ENCODE measurements around the gene IKZF3. TPM values are rescaled to one million over a fixed set of nuclear protein-coding genes. Genes with fewer than 3 reads are reported as not detected.

IKZF3 gene
- total RNA-seq, 4 donors from 2014 or later, result 2.9 to 8.3 (median 4.5) TPM

DNA sequence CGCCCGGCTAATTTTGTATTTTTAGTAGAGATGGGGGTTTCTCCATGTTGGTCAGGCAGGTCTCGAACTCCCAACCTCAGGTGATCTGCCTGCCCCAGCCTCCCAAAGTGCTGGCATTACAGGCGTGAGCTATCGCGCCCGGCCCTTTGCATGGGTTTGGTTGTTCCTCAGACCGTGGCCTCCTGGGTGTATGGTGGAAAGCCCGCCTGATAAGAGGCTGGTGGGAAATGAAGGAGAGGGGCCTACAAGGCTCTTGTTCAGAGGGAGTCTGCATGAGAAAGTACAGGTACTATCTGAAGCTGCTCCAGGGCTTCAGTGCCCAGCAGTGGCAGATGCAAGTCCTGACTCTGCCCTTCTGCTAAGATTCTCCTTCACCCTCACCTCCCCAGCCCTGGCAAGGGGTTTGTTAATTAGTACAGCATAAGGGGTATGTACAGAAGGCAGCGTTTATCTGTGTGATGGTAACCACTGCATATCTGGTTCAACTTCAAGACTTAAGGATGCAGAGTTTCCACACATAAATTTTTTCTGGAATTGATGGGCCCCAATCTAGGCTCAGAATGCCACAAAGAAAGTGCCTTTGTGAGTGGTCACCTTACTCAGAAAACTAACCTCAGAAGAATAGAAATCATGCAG is 102.1 kb downstream of the IKZF3 start:
- no peak for DNase-seq (ENCODE audit: low spot score)
- no peak for ATAC-seq (ENCODE audit: low FRiP score)
- TF ChIP-seq, protein P1, sequence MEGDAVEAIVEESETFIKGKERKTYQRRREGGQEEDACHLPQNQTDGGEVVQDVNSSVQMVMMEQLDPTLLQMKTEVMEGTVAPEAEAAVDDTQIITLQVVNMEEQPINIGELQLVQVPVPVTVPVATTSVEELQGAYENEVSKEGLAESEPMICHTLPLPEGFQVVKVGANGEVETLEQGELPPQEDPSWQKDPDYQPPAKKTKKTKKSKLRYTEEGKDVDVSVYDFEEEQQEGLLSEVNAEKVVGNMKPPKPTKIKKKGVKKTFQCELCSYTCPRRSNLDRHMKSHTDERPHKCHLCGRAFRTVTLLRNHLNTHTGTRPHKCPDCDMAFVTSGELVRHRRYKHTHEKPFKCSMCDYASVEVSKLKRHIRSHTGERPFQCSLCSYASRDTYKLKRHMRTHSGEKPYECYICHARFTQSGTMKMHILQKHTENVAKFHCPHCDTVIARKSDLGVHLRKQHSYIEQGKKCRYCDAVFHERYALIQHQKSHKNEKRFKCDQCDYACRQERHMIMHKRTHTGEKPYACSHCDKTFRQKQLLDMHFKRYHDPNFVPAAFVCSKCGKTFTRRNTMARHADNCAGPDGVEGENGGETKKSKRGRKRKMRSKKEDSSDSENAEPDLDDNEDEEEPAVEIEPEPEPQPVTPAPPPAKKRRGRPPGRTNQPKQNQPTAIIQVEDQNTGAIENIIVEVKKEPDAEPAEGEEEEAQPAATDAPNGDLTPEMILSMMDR (IDR thresholded peaks at IDR 0.05), result no peak

DNA sequence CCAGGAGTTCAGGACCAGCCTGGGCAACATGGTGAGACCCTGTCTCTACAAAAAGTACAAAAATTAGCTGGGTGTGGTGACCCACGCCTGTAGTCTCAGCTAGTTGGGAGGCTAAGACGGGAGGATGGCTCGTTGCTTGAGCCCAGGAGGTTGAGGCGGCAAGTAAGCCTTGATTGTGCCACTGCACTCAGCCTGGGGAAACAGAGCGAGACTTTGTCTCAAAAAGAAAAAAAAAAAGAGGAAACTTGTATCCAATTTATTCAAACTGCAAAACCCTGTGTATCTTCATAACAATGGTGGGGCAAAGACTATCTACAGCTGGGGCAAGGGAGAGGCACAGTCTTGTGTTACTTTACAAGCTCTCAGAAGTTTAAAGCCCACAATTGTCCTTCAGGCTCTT is 104.9 kb downstream of the IKZF3 start:
- DNase-seq (ENCODE audit: low spot score) (no peak), ATAC-seq (ENCODE audit: low FRiP score) (no peak)
- TF ChIP-seq, protein P1 (IDR thresholded peaks at IDR 0.05), result no peak

DNA sequence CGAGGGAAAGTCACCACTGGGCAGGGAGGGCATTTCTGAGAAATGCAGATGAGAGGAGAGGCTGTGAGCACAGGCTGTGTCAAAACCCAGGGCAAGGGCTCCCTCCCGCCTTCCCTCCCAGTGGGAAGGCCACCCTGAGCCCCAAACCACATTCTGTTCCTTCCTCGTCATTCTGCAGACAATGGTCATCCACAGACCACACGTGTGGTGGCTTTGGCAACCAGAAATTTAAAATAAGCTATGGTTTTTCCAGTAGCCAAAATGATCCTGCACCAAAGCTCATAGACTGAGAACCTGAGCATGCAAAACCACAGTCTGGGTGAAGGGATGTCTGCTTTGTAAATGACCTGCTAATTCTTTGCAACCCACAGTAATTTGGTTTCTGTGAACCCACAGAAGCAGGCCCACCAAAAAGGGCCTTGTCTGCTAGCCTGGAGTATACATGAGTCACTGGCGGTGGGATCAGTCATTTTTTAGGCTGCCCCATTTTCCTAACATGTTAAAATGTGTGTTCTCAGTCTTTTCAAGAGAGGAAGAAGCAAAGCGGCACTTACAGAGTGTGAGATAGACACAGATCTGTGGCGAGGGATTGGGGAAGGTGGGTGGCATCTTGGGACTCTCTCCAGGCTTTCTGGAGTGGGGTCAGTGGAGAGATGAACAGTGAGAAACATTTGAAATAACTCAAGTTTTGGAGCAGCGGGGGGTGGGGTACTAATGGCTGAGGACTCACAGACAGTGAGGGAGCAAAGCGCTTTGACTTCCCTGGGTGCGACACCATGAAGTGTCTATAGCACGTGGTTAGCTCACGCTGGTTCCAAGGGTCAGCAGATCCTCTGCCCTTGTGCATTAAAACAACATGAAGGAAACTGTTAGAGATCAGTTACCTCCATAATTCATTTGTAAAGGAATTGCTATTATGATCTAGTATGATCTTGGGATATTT is 105.9 kb downstream of the IKZF3 start:
- TF ChIP-seq, protein P1 (IDR thresholded peaks at IDR 0.05), result no peak

DNA sequence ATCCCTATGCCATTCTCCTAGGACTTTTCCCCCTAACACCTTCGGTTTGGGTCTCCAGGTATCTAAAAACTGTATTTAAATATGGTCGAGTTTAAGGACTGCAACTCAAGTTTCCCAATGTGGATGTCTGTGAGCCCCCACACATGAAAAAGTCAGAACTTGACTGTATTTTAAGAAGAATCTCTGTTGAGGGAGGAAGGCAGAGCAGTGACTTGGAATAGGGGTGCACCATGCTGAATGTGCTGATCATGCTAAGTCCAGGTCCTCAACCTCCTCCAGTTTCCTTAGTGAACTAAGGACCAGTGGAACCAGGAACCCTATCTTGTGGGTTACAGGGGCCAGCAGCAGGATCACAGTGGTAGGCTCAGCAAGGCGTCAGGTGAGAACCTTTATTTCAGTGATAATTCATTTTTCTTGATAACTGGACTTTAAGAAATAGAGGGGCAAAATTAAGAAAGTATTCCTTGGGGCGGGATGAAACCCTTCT is 106.9 kb downstream of the IKZF3 start:
- TF ChIP-seq, protein P1 (IDR thresholded peaks at IDR 0.05), result no peak
- ATAC-seq (ENCODE audit: low FRiP score), result no peak
- no peak for DNase-seq (ENCODE audit: low spot score)

More for the DNA sequence above, 105.9 kb downstream of the IKZF3 start:
- no peak for ATAC-seq (ENCODE audit: low FRiP score)
- no peak for DNase-seq (ENCODE audit: low spot score)

DNA sequence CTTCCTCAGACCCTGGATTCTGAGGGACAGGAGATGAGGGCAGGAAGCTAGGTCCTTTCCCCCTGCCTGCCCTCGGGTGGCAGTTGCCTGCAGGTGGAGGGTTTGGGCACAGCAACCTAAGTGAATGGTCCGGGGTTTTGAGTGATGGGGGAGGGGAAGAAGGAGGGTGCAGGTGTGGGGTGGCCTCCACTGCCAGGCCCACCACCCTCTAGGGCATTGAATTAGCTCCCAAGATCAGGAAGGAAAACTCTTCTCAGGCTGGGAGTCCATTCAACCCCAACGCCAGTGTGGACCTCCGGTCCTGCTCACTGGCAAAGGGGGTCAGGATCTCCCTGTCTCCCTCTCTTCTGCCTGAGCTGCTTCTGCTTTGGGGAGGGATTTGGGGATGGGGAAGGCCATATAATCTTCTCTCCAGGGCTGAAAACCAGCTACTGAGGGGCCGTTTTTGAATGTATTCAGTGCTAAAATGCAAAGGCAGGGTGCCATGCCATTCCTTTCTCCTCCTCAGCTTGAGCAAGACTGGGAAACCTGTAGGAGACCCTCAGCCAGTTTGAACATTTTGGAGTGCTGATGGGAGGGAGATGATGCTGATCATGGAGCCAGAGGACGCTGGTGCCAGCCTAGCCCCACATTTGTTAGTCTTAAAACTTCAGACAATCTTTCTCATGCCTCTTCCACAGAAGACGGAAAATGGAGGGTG is 107.6 kb downstream of the IKZF3 start:
- ATAC-seq (ENCODE audit: low FRiP score) (no peak), DNase-seq (ENCODE audit: low spot score) (no peak)
- TF ChIP-seq, protein P1 (IDR thresholded peaks at IDR 0.05), result no peak

DNA sequence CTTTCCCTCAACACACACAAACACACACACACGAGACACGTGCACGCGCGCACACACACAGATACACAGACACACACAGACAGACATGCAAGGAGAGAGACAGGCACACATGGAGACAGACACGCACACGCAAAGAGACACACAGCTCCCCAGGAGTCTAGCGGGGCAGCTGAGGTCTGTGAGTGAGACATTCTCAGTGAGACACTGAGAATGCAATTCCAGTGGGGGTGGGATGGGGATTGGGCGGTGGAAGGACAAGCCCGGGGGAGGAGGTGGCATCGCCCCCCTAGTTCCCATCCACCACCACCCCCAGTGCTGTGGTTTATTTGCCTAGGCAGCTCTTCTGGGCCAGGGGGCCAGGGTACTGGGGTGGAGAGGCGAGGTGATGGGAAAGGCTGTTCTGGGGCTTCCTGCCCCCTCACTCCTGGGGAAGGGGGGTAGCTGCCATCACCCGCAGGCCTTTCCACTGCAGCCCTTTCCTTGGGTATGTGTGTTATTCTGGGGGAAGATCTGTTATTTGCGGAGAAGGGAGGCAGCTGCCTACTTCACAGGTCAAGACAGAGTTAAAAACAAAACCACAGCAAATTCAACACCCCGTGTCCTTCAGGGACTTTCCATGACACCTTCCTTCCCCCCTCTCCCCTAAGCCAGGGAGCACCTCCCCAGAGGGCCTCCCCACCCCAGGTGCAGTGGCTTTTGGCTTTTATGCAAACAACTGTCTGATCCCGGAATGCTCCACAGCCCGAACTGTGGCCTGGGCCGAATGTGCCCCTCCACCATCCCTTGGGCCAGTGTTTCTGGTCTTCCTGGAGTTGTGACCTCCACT is 108.3 kb downstream of the IKZF3 start:
- no peak for ATAC-seq (ENCODE audit: low FRiP score)
- DNase-seq (ENCODE audit: low spot score), result no peak
- TF ChIP-seq, protein P1 (IDR thresholded peaks at IDR 0.05), result no peak
